ENCODE measurements around the gene ENDOU.

Gene ENDOU

DNA sequence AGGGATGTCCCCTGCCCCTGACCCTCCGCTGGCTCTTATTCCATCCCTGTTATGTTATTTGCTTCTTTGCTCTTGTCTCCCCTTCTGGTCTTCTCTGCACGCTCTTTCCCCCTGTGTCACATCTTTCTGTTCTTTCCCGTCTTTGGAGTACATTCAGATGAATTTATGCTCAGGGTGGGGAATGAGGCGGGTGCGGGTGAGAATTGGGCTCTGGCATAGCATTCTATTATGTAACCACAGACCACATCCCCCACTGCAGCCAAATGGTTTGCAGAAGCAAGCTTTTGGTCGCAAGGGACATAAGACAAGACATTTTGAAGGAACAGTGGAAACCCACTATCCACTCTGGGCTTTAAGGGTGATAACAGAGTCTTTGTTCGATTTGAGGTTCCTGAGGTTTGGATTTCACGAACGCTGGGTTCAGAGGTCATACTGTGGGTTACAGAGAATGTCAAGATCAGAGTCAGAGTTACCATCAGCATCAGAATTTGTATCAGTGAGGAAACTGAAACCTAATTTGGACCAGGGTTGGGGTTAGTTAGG, 3.8 kb downstream of the ENDOU start:
- DNase-seq (ENCODE audit: low read depth in 2 of 2) = no peak

DNA sequence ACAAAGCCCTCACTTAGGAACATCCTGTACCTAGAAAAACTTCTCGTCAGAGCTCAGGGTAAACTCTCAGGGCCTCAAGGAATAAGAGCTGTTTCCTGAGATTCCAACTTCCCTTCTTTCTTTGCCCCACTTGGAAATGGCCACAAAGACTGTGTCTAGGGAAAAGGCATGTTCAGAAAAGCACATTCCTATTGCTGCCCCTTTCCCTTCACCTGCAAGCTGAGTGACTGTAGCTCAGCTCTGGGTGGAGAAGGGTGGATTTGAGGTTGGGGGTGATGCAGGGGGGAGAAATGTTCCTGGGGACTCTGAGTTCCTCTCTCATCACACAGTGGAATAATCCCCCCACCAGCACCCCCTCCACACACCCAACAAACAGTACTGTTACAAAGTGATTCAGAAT, 6.8 kb downstream of the ENDOU start:
- no peak for DNase-seq (ENCODE audit: low read depth in 2 of 2)

DNA sequence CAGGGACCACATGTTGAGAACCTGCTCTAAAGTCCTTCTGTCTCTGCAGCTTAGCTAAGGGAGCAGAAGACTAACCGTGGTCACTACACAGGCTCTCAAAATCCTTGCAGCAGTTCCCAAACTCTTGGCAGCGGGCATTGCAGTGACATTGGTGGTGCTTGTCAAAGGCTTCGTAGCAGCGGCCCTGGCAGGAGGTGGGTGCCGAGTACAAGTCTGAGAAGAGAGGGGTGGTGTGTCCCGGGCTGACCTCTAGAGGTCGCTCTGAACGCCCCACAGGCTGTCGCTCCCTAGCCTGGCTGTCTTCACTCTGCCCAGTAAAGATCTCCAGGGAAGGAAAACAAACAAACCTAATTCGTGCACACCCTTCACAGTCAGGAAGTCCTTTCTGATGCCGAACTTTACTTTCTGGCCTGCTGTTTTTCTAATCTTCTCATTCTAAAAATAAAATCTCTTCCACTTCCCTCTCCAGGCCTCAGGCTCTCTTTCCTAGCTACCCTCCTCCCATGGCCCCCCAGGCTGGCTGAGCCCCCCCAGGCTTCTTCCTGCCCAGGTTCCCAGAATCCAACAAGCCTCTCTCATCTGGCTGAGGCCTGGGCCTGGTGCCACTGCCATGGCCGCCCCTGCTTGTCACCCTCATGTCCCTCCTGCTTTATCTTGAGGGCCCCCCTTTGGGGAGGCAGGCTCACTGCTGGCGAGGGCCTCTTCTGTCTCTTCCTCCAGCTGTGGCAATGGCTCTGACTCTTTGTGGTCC, 7.7 kb downstream of the ENDOU start:
- no peak for DNase-seq (ENCODE audit: low read depth in 2 of 2)

- no peak for DNase-seq (ENCODE audit: low read depth in 2 of 2)
These were observed 8.2 kb downstream of the ENDOU start for GRCh38 chr12:47717046-47717442.

GRCh38 chr12:47715877-47716548, 9.3 kb downstream of the ENDOU start:
- DNase-seq (ENCODE audit: low read depth in 2 of 2) = no peak

DNA sequence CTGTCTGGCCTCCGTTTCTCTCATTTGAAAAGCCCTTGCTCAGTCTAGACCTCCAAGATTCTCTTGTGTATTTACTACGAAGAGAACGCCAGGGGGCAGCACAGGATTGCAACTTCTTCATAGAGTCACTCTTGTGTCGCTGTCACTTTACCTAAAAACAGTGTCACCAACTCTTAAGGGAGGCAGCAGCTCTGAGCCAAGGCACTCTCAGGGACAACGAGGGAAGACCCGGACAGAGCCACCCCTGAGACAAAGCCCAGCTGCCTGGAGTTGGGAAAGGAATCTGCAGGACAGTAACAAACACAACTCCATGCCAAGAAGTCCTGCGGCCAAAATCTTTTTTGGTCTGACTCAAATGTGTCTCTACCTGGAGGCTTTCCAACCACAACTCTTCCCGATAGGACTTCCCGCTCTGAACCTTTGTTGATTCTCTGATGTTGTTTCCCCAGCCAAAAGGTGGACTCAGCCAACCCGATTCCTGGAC, 9.9 kb downstream of the ENDOU start:
- DNase-seq (ENCODE audit: low read depth in 2 of 2) = peak; percentile 52 to 61

DNA sequence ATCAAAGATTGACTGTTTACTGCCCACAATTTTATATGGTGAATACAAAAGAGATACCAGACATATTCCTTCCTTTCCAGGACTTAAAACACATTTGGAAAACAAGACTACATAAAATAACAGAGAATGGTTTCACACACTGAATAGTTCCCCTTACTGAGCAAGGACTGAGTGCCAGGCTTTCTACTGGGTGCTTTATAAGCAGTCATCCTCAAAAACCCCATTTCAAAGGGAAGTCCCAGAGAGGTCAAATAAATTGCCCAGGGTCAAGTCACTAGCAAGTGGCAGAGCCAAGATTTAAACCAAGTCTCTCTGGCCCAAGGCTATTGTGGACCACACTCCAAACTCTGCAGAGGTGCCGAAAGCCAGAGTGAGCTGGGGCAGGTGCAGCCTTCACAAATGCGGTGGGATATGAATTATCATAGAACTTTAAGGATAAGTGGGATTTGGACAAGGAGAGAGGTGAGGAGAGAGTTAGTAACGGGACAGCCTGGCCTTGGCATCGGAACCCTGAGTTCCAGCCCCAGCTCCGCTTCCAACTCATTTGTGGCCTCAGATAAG, 10.4 kb downstream of the ENDOU start:
- DNase-seq (ENCODE audit: low read depth in 2 of 2) = no peak

DNA sequence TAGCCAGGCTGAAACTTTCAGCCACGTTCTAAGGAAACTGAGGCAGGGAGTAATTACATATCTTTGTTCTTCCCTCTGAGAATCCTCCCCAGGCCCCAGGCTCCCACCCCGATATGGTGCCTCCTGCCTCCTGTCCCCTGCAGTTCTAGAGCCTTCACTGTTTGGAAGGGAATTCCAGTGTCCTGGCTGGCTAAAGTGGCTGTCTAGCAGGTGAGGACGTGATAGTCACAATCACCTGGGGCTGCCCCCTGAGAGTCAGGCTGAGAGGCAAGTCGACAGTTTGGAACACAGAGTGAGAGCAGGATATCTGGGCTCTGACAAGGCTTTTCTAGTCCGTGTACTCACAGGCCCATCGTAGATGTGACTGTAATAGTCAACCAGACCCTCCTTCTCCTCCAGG, 13.1 kb downstream of the ENDOU start:
- DNase-seq (ENCODE audit: low read depth in 2 of 2) = no peak

DNA sequence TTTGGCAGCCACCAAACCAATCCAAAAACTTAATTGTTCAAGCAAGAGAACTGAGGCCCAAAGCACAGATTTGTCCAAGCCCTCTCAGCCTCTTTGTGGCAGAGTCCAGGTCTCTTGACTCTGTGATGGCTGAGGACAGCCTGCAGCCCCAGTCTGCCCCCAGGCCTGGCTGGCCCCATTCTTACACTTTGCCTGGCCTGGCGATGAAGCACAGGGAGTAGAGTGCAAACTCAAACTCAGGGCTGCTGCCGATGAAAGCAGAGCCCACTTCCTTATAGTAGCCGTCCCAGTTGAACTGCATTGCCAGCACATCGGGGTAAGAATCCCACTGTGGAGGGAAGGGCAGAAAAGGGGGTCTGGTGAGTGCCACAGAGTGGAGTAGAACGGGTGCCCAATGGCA, 13.8 kb downstream of the ENDOU start:
- no peak for DNase-seq (ENCODE audit: low read depth in 2 of 2)

GRCh38 chr12:47710278-47710677, 15.0 kb downstream of the ENDOU start:
- no peak for DNase-seq (ENCODE audit: low read depth in 2 of 2)

GRCh38 chr12:47709671-47710070, 15.6 kb downstream of the ENDOU start:
- DNase-seq (ENCODE audit: low read depth in 2 of 2) = no peak

DNA sequence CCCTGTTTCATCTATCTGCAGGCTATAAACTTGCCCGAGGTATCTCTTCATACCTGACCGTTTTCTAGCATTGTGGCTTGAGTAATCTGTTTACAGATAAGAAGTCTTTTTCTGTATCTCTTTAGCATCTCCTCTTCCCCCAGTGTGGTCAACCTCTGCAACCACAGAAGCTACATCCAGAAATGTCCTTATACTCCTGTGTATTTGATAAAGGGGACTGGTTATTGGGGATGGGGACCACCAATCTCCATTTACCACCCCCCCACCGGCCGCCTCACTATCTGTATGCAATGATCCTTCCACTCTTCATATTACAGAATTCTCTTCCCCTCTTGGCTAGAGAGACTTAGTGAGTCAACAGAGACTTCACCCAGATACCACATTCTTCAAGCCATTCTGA, 16.1 kb downstream of the ENDOU start:
- DNase-seq (ENCODE audit: low read depth in 2 of 2) = no peak

DNA sequence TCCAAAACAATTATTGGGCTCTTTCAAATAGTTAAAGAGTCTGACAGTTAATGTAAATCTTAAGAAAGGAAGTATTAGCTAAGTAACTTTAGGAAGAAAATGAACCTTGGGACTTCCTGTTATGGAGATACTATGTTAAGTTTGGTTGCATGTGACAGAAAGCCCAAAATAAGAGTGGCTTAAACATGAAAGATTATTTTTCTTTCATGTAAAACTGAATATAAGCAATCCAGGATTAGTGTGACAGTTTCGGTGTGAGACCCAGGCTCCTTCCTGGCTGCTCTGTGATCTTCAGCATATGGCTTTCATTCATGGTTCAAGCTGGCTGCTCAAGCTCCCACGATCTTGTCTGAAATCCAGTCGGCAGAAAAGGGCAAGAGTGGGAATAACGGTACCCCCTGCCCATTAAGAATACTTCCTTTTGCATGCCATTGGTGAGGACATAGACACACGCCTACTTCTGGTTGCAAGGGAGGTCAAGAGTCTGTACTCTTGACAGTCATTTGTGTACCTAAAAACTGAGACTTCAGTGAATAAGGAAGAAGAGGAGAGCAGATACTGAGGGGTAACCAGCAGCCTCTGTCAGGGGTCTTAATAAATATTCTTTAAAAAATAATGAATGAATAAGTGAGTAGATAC, 17.3 kb downstream of the ENDOU start:
- DNase-seq (ENCODE audit: low read depth in 2 of 2) = no peak

GRCh38 chr12:47707355-47707754, 17.9 kb downstream of the ENDOU start:
- DNase-seq (ENCODE audit: low read depth in 2 of 2) = no peak

- DNase-seq (ENCODE audit: low read depth in 2 of 2) = peak; percentile 90 to 97
These were observed 19.5 kb downstream of the ENDOU start, which contains the start of gene RPAP3 for GRCh38 chr12:47705566-47706425. Gene RPAP3 (minus strand): TSS chr12:47706030. CDS start chr12:47702840, 3,190 bp downstream.

GRCh38 chr12:47705229-47705565, 20.1 kb downstream of the ENDOU start:
- DNase-seq (ENCODE audit: low read depth in 2 of 2) = no peak

DNA sequence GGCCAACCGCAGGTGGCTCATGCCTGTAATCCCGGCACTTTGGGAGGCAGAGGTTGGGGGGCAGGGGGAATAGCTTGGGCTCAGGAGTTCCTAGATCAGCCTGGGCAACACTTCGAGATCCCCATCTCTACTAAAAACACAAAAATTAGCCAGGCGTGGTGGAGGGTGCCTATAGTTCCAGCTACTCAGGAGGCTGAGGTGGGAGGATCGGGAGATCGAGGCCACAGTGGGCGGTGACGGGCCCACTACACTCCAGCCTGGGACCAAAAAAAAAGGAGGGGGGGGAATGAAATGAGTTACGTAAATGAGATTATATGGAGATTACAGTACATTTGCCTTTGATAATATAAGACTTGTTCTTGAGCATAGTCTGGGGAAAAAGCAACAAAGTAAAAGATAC, 20.6 kb downstream of the ENDOU start:
- no peak for DNase-seq (ENCODE audit: low read depth in 2 of 2)

DNA sequence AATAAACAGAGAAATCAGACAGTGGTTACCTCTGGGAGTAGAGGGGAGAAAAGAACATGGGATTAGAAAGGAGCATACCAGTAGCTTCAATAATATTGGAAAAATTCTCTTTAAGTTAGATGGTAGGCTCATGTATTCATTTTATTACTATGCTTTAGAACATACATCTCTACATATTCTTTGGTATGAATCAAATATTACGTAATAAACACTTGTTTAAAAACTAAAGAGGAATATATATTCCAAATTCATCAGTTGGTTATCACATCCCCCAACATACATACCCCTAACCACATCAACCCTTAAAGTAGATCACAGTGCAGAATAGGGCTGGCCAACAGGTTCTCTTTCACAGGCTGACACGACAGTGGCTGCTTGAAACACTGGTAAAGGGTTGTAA, 25.0 kb downstream of the ENDOU start:
- no peak for DNase-seq (ENCODE audit: low read depth in 2 of 2)

DNA sequence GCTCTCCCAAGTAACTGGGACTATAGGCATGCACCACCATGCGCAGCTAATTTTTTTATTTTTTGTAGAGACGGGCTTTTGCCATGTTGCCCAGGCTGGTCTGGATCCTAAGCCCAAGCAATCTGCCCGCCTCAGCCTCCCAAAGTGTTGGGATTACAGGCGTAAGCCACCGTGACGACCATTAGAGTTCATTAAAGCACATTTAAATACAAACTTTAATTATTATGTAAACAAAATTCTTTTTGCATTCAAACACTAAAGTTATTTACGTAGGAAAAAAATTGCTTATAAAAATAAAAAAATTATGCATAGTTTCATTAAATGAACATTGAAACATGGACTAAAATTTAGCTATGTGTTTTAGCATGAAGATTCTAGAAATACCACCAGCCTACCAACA, 26.7 kb downstream of the ENDOU start:
- DNase-seq (ENCODE audit: low read depth in 2 of 2) = no peak

- DNase-seq (ENCODE audit: low read depth in 2 of 2) = no peak
These were observed 27.2 kb downstream of the ENDOU start for GRCh38 chr12:47698055-47698454.

- DNase-seq (ENCODE audit: low read depth in 2 of 2) = no peak
These were observed 36.1 kb downstream of the ENDOU start for GRCh38 chr12:47689215-47689614.
